KMS-11 (cell line): ENCODE data around the gene OTUB1.

Source experiments
- H2AFZ ChIP-seq: fragments of 200-600 bp; sonication (generic); 2 replicates; pipeline ENCODE4 v1.6.1; 2016; ENCODE audit warnings: antibody characterized with exemption, mixed run types, low read depth
- H3K27ac ChIP-seq: fragments of 200-600 bp; sonication (generic); 2 replicates; pipeline ENCODE4 v1.6.1; 2016; ENCODE audit warnings: mild to moderate bottlenecking, mixed run types
- H3K27me3 ChIP-seq: fragments of 200-600 bp; sonication (generic); 2 replicates; pipeline ENCODE4 v1.6.1; 2017; ENCODE audit warnings: mild to moderate bottlenecking, low read depth, mixed run types, moderate library complexity; ENCODE audit not compliant: insufficient read depth
- H3K36me3 ChIP-seq: fragments of 200-600 bp; sonication (generic); 2 replicates; pipeline ENCODE4 v1.6.1; 2017; ENCODE audit warnings: mild to moderate bottlenecking, mixed run types; ENCODE audit not compliant: insufficient read depth
- H3K4me1 ChIP-seq: fragments of 200-600 bp; sonication (generic); 2 replicates; pipeline ENCODE4 v1.6.1; 2016; ENCODE audit warnings: mild to moderate bottlenecking, low read depth, mixed run types; ENCODE audit not compliant: poor library complexity, severe bottlenecking
- H3K4me2 ChIP-seq: fragments of 200-600 bp; sonication (generic); 2 replicates; pipeline ENCODE4 v1.7.0; 2016; ENCODE audit warnings: mild to moderate bottlenecking, mixed run types
- H3K4me3 ChIP-seq: fragments of 200-600 bp; sonication (generic); IDR thresholded peaks from 2 replicates; pipeline ENCODE4 v1.6.1; 2017; ENCODE audit warnings: low read depth, low read length, mixed read lengths; ENCODE audit not compliant: insufficient read depth
- H3K79me2 ChIP-seq: fragments of 200-600 bp; sonication (generic); 2 replicates; pipeline ENCODE4 v1.6.1; 2016; ENCODE audit warnings: low read depth, mixed run types; ENCODE audit not compliant: insufficient read depth
- H3K9ac ChIP-seq: fragments of 200-600 bp; sonication (generic); 2 replicates; pipeline ENCODE4 v1.6.1; 2016; ENCODE audit warnings: mild to moderate bottlenecking, mixed run types
- H4K20me1 ChIP-seq: fragments of 200-600 bp; sonication (generic); 2 replicates; pipeline ENCODE4 v1.6.1; 2016; ENCODE audit warnings: mild to moderate bottlenecking, mixed run types; ENCODE audit not compliant: insufficient read depth
- TF ChIP-seq, protein P1 (sequence below): fragments of 200-600 bp; sonication (generic); conservative IDR thresholded peaks from 2 replicates; pipeline ENCODE4 v1.6.1; 2017; ENCODE audit warnings: low read depth, mild to moderate bottlenecking, antibody characterized with exemption, low read length, moderate library complexity, mixed read lengths

OTUB1 gene

DNA sequence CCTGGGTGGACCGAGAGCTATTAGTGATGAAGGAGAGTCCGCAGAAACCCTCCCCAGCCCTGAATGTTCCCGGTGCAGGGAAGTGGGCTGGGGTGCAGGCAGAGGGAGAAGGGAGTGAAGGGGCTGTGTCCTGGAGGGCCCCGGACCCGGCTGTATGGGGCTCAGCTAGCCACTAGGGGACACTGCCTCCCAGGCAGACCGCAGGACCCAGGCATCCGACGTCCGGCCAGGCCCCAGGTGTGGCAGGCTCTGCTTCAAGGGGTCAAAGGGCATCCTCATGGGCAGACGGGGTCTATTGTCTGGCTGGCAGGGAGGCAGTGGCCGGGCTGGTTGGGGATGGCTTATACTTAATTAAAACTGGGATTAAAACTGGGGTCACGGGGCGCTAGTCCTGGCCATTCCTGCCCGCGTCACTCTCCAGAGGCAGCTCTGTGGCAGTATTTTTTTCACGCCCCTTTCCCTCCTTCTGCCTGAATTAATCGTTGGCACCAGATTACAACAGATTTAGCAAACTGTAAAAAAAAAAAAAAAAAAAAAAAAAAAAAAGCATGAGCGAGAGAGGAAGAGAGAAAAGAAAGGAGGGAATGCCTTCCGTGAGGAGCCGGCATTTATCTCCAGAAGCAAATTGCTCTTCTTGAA is 54.6 kb downstream of the OTUB1 start:
- Histone ChIP-seq H2AFZ (no peak overlapping the region), H3K79me2 (no peaks in the 10 kb centered on the region), H3K4me2 (no peak overlapping the region), H3K27me3 (no peaks in the 10 kb centered on the region), H3K9ac (no peak overlapping the region), H4K20me1 (no peaks in the 10 kb centered on the region), H3K4me1 (no peaks in the 10 kb centered on the region), H3K36me3 (no peaks in the 10 kb centered on the region), H3K4me3 (no peak overlapping the region), H3K27ac (no peak overlapping the region)
- TF ChIP-seq, protein P1, sequence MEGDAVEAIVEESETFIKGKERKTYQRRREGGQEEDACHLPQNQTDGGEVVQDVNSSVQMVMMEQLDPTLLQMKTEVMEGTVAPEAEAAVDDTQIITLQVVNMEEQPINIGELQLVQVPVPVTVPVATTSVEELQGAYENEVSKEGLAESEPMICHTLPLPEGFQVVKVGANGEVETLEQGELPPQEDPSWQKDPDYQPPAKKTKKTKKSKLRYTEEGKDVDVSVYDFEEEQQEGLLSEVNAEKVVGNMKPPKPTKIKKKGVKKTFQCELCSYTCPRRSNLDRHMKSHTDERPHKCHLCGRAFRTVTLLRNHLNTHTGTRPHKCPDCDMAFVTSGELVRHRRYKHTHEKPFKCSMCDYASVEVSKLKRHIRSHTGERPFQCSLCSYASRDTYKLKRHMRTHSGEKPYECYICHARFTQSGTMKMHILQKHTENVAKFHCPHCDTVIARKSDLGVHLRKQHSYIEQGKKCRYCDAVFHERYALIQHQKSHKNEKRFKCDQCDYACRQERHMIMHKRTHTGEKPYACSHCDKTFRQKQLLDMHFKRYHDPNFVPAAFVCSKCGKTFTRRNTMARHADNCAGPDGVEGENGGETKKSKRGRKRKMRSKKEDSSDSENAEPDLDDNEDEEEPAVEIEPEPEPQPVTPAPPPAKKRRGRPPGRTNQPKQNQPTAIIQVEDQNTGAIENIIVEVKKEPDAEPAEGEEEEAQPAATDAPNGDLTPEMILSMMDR: no peak

DNA sequence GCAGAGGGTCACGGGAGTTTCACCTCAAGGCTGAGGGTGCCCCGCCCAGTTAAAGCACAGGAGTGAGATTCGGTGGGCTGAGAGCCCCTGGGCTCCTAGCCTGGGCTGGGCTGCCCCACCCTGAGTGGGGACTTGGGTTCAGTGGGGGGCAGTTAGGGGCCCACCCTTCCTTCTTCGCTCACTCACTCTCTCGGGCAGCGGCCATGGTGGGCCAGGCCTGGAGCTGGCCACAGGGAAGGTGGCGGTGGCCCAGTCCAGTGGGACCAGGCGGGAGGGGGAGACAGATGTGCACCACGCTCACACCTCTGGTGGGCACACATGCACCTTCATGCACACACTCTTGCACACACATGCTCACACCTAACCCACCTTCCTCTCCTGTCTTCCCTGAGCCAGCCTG is 55.6 kb downstream of the OTUB1 start:
- H3K4me3 ChIP-seq: no peak overlapping the region
- H3K27ac ChIP-seq: no peak overlapping the region
- H3K27me3 ChIP-seq: no peaks in the 10 kb centered on the region
- H2AFZ ChIP-seq: no peak overlapping the region
- H3K4me2 ChIP-seq: no peak overlapping the region
- H4K20me1 ChIP-seq: no peaks in the 10 kb centered on the region
- no peaks in the 10 kb centered on the region for H3K4me1 ChIP-seq
- H3K9ac ChIP-seq: no peak overlapping the region
- no peaks in the 10 kb centered on the region for H3K79me2 ChIP-seq
- TF ChIP-seq, protein P1: no peak
- no peaks in the 10 kb centered on the region for H3K36me3 ChIP-seq

DNA sequence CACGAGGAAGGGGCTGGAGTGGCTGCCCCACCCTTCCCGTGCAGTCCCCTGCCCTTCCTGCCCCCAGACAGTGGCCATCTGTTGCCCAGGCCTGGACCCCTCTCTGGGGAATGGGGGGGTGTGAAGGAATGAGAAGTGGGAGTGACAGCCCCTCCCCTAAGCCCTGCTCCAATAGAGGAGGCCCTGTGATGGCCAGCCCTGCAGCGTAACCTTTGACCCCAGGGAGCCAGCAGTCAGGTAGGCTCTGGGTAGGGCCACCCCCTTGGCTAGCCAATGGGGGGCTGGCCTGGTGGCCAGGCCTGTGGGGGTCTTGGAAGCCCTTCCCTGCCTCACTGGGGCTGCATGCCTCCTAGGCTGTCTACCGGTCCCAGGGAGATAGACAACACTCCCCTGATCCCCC is 56.1 kb downstream of the OTUB1 start:
- H3K36me3 ChIP-seq: no peaks in the 10 kb centered on the region
- no peaks in the 10 kb centered on the region for H4K20me1 ChIP-seq
- H3K27ac ChIP-seq: no peak overlapping the region
- H3K27me3 ChIP-seq: no peaks in the 10 kb centered on the region
- H3K4me3 ChIP-seq: no peak overlapping the region
- no peaks in the 10 kb centered on the region for H3K4me1 ChIP-seq
- no peak overlapping the region for H2AFZ ChIP-seq
- TF ChIP-seq, protein P1: no peak
- no peaks in the 10 kb centered on the region for H3K79me2 ChIP-seq
- no peak overlapping the region for H3K9ac ChIP-seq
- H3K4me2 ChIP-seq: no peak overlapping the region

DNA sequence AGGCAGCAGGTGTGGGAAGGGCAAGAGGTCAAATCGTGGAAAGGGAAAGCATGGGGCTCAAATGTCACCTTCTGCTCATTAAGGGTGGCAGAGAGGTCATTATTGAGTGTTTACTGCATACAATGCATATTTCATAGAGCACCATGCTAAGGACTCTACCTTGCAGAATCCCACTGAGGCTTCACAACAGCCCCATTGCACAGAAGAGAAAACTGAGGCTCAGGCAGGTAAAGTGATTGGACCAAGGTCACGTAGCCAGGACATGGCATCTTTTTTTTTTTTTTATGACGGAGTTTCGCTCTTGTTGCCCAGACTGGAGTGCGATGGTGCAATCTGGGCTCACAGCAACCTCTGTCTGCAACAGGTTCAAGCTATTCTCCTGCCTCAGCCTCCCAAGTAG is 57.3 kb downstream of the OTUB1 start:
- no peak overlapping the region for H3K4me3 ChIP-seq
- H3K79me2 ChIP-seq: no peaks in the 10 kb centered on the region
- H3K4me1 ChIP-seq: no peaks in the 10 kb centered on the region
- no peak overlapping the region for H3K9ac ChIP-seq
- H3K27ac ChIP-seq: no peak overlapping the region
- TF ChIP-seq, protein P1: no peak
- no peak overlapping the region for H3K4me2 ChIP-seq
- H2AFZ ChIP-seq: no peak overlapping the region
- no peaks in the 10 kb centered on the region for H4K20me1 ChIP-seq
- H3K27me3 ChIP-seq: no peaks in the 10 kb centered on the region
- H3K36me3 ChIP-seq: no peaks in the 10 kb centered on the region
